Brain microvascular endothelial cell (primary cell): ENCODE data around the gene C9orf43.
A peak's percentile ranks its signal among the peaks of the same experiment; 100 is the strongest.

ENCODE experiments used
- DNase-seq: peaks from one replicate; pipeline ENCODE4 v3.0.0-alpha.2; 2020
- H3K27ac ChIP-seq: fragments of 250-450 bp; sonication (Bioruptor Pico); 2 replicates; pipeline ENCODE4 v1.5.1; 2020; ENCODE audit warnings: mild to moderate bottlenecking, moderate library complexity
- H3K27me3 ChIP-seq: fragments of 250-450 bp; sonication (Bioruptor Pico); replicated peaks from 2 replicates; pipeline ENCODE4 v1.5.1; 2020; ENCODE audit warnings: mild to moderate bottlenecking
- H3K36me3 ChIP-seq: fragments of 250-450 bp; sonication (Bioruptor Pico); replicated peaks from 2 replicates; pipeline ENCODE4 v1.5.1; 2020; ENCODE audit warnings: mild to moderate bottlenecking
- H3K4me3 ChIP-seq: 2 replicates; pipeline ENCODE4 v1.5.1; 2011; ENCODE audit warnings: low read depth, mild to moderate bottlenecking, control low read depth, low read length, moderate library complexity
- CTCF ChIP-seq: IDR thresholded peaks from 2 replicates; pipeline ENCODE4 v1.5.1; 2011; ENCODE audit warnings: low read depth, mild to moderate bottlenecking, moderate library complexity, low read length, control low read depth, inconsistent platforms; ENCODE audit errors: missing control alignments
- in situ Hi-C: cut with HindIII; loops from 2 replicates; pipeline ENCODE4 v1.10.0; 2017; ENCODE audit warnings: low sequenced_read_pairs, low pct_ligation_motif_present

C9orf43 gene

DNA sequence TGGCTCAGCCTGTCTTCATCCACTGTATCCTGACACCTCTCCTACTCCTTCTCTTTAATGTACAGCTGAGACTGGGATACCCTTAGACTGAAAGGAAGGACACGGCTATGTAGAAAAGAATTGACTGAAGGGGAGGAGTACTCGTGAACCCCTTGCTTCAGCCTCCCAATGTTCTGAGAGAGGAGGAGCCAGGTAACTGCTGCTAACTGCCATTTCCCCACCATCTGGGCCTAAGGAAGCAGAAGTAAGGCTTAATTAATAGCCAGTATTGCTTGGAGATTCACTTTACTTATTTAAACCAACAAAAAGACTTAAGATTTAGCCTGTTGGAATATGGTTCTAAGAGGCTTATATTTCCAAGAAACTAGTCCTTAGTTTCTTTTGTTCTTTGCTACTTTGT, 34.2 kb downstream of the C9orf43 start:
- in situ Hi-C loops = loop anchor here (10.0 kb wide), 1 partner anchor 210 kb away; no protein-coding TSS in a partner anchor
- Histone ChIP-seq H3K4me3 (no peak overlapping the region), H3K27me3 (no peaks in the 10 kb centered on the region), H3K27ac (no peak overlapping the region), H3K36me3 (no peaks in the 10 kb centered on the region)
- TF ChIP-seq CTCF = no peak
- DNase-seq = no peak

DNA sequence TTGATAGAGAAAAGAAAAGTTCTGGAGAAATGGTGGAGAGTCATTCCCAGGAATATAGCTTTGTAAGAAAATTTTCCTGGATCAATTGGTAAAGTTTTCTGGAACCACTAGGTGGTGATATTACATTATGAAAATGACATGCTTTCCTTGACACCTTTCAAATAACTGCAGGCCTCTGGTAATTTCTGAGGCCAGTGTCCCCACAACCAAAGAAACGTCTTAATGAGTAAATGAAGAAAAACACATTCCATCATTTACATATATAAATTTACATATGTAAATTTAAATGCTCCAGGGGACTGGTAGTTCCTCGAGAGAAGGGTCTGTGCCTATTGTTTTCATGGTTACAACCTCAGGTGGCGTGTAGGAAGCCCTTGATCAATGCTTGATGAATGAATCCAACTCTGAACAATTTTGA, 35.8 kb downstream of the C9orf43 start:
- no peak for DNase-seq
- no peaks in the 10 kb centered on the region for H3K36me3 ChIP-seq
- no peaks in the 10 kb centered on the region for H3K27me3 ChIP-seq
- H3K27ac ChIP-seq = no peak overlapping the region
- no peak overlapping the region for H3K4me3 ChIP-seq
- in situ Hi-C loops = loop anchor here (10.0 kb wide), 1 partner anchor 208 kb away; no protein-coding TSS in a partner anchor
- peak; percentile 29 for TF ChIP-seq CTCF

DNA sequence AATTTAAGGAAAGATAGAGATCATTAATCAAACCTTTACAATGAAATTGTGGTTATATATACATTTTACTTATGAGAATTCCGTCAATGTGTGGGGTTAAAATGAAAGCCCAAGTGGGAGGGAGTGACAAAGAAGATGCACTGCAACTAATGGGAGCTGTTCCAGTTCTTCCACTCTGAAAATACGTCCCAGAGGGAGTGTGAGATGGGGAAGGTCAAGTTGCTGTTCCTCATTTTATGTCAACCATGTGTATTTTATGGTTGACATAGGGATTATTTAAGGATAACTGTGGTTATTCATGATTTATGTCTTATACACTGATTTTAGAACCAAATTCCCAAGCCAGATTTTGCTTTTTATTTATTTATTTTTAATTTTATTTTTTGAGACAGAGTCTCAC, 38.8 kb downstream of the C9orf43 start:
- in situ Hi-C loops = loop anchor here (10.0 kb wide), 1 partner anchor 205 kb away; no protein-coding TSS in a partner anchor
- no peak for DNase-seq
- Histone ChIP-seq H3K4me3 (no peak overlapping the region), H3K27ac (no peak overlapping the region), H3K27me3 (no peaks in the 10 kb centered on the region), H3K36me3 (no peaks in the 10 kb centered on the region)
- TF ChIP-seq CTCF = no peak

DNA sequence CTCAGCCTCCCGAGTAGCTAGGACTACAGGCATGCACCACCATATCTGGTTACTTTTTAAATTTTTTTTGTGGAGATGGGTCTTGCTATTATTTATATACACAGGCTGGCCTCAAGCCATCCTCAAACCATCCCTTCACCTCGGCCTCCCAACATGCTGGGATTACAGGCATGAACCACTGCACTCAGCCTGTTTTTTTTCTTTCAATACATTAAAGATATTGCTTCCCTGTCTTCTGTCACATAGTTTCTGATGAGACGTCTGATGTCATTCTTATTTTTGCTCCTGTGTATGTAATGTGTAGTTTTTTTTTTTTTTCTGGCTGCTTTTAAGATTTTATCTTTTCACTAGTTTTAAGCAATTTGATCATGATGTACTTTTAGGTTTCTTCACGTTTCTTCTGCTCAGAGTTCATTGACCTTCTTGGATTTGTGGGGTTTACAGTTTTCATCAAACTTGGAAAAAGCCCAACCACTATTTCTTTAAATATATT, 41.6 kb downstream of the C9orf43 start:
- in situ Hi-C loops = no loop called here

GRCh38 chr9:113454914-113455761, 44.6 kb downstream of the C9orf43 start:
- in situ Hi-C loops = no loop called here
- peak; percentile 89 for DNase-seq
- H3K27ac ChIP-seq = peak overlapping the region; percentile 78
- H3K4me3 ChIP-seq = no peak overlapping the region
- H3K27me3 ChIP-seq = no peaks in the 10 kb centered on the region
- H3K36me3 ChIP-seq = no peaks in the 10 kb centered on the region
- TF ChIP-seq CTCF = no peak

More for the DNA sequence above, 41.6 kb downstream of the C9orf43 start:
- no peak overlapping the region for H3K4me3 ChIP-seq
- H3K27me3 ChIP-seq = no peaks in the 10 kb centered on the region
- no peak for DNase-seq
- no peak for TF ChIP-seq CTCF
- H3K36me3 ChIP-seq = no peaks in the 10 kb centered on the region
- H3K27ac ChIP-seq = no peak overlapping the region
